ENCODE results near the gene BNIP3. TPM values are rescaled to one million over a fixed set of nuclear protein-coding genes. Genes with fewer than 3 reads are reported as not detected.
"Not testable (repeated sequence)": the region's sequence is repeated elsewhere in the genome, so short reads cannot be mapped to it uniquely, and the experiment has no call there.

The BNIP3 gene
- total RNA-seq, 4 donors from 2014 or later: 17.1 to 122 (median 31.6) TPM

DNA sequence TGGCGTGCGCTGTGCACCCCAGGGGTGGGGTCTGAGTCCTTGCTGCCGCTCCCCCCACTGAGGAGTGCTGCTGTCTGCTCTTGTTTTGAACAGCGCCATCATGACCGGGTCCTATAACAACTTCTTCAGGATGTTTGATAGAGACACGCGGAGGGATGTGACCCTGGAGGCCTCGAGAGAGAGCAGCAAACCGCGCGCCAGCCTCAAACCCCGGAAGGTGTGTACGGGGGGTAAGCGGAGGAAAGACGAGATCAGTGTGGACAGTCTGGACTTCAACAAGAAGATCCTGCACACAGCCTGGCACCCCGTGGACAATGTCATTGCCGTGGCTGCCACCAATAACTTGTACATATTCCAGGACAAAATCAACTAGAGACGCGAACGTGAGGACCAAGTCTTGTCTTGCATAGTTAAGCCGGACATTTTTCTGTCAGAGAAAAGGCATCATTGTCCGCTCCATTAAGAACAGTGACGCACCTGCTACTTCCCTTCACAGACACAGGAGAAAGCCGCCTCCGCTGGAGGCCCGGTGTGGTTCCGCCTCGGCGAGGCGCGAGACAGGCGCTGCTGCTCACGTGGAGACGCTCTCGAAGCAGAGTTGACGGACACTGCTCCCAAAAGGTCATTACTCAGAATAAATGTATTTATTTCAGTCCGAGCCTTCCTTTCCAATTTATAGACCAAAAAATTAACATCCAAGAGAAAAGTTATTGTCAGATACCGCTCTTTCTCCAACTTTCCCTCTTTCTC lies 26.0 kb downstream of the BNIP3 start:
- no peaks in the 10 kb centered on the region for H3K9me3 ChIP-seq
- TF ChIP-seq, protein P1, sequence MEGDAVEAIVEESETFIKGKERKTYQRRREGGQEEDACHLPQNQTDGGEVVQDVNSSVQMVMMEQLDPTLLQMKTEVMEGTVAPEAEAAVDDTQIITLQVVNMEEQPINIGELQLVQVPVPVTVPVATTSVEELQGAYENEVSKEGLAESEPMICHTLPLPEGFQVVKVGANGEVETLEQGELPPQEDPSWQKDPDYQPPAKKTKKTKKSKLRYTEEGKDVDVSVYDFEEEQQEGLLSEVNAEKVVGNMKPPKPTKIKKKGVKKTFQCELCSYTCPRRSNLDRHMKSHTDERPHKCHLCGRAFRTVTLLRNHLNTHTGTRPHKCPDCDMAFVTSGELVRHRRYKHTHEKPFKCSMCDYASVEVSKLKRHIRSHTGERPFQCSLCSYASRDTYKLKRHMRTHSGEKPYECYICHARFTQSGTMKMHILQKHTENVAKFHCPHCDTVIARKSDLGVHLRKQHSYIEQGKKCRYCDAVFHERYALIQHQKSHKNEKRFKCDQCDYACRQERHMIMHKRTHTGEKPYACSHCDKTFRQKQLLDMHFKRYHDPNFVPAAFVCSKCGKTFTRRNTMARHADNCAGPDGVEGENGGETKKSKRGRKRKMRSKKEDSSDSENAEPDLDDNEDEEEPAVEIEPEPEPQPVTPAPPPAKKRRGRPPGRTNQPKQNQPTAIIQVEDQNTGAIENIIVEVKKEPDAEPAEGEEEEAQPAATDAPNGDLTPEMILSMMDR (IDR thresholded peaks at IDR 0.05): no peak
- TF ChIP-seq POLR2A (IDR thresholded peaks at IDR 0.05): no peak
- H3K4me3 ChIP-seq: no peak overlapping the region
- no peaks in the 10 kb centered on the region for H3K27me3 ChIP-seq
- intact Hi-C loops (cut with DNase I; ENCODE audit: low total_unique reads): no loop called here
- H3K4me1 ChIP-seq: no peaks in the 10 kb centered on the region
- no peak for DNase-seq
- H3K27ac ChIP-seq: no peak overlapping the region
- H3K36me3 ChIP-seq: no peaks in the 10 kb centered on the region

DNA sequence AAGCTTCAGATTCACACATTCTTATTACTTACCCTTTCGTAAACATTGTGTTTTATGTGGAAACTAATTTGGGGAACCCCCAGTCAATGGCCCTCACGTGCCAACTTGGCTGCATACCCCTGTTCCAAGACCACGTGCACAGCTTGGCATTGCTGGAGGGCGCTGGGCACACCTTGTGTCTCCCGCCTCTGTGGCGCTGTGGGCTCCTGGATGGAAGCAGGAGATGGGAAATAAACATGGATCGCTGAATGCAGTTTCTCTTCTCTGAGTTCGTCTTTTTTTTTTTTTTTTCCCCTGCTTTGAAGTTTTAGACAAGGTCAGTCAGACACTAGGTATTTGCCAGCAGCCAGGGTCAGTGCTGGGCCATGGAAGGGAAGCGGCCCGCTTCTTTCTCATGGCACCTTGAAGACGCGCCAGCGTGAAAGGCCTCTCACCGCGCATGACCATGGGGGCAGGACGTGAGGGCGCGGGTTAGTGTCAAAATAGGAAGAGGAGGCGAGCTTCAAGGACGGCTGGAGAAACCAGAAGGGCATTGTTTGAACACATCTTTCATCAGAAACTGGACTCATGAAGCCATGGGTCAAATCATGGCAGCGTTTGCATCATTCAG lies 27.3 kb downstream of the BNIP3 start:
- Histone ChIP-seq H3K9me3 (no peaks in the 10 kb centered on the region), H3K27ac (no peak overlapping the region), H3K36me3 (no peaks in the 10 kb centered on the region), H3K4me1 (no peaks in the 10 kb centered on the region), H3K27me3 (no peaks in the 10 kb centered on the region), H3K4me3 (no peak overlapping the region)
- no peak for DNase-seq
- intact Hi-C loops (cut with DNase I; ENCODE audit: low total_unique reads): no loop called here
- TF ChIP-seq POLR2A (IDR thresholded peaks at IDR 0.05): no peak
- TF ChIP-seq, protein P1 (IDR thresholded peaks at IDR 0.05): no peak

GRCh38 chr10:131949908-131950307 lies 31.8 kb downstream of the BNIP3 start:
- H3K27me3 ChIP-seq; H3K36me3 ChIP-seq; intact Hi-C loops (cut with DNase I; ENCODE audit: low total_unique reads); H3K9me3 ChIP-seq; H3K27ac ChIP-seq; H3K4me1 ChIP-seq; H3K4me3 ChIP-seq; DNase-seq: not testable (repeated sequence)

- Histone ChIP-seq H3K27me3 (no peaks in the 10 kb centered on the region), H3K4me3 (no peak overlapping the region), H3K36me3 (no peaks in the 10 kb centered on the region), H3K9me3 (no peaks in the 10 kb centered on the region), H3K27ac (no peak overlapping the region), H3K4me1 (no peaks in the 10 kb centered on the region)
- DNase-seq: no peak
- intact Hi-C loops (cut with DNase I; ENCODE audit: low total_unique reads): no loop called here
- TF ChIP-seq POLR2A (IDR thresholded peaks at IDR 0.05): no peak
- TF ChIP-seq, protein P1 (IDR thresholded peaks at IDR 0.05): no peak
These were observed 32.5 kb downstream of the BNIP3 start for GRCh38 chr10:131949041-131949862.

DNA sequence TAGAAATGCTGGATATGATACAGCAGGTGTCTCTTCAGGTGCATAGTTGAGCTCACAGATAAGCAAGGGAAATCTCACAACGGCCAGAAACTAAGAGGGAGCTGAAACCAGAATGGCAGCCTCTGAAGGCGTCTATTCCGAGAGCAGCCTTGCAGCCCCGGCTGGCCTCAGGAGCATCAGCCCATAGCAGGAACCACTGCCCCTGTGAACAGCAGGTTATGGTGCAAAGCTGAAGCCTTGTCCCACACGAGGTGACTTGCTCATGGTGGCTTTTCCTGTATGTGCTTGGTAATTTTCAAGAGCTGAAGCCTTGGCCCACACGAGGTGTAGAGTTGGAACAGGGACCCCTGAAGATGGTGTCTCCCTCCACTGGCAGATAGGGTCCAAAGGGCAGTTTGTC lies 33.2 kb downstream of the BNIP3 start:
- Histone ChIP-seq H3K4me3 (no peak overlapping the region), H3K9me3 (no peaks in the 10 kb centered on the region), H3K4me1 (no peaks in the 10 kb centered on the region), H3K36me3 (no peaks in the 10 kb centered on the region), H3K27me3 (no peaks in the 10 kb centered on the region), H3K27ac (no peak overlapping the region)
- no peak for DNase-seq
- TF ChIP-seq POLR2A (IDR thresholded peaks at IDR 0.05): no peak
- TF ChIP-seq, protein P1 (IDR thresholded peaks at IDR 0.05): no peak
- intact Hi-C loops (cut with DNase I; ENCODE audit: low total_unique reads): no loop called here

All from uterus (tissue), 4 donors.